ENCODE data around the gene RGS11. TPM values are rescaled to one million over a fixed set of nuclear protein-coding genes. Genes with fewer than 3 reads are reported as not detected.

The RGS11 gene
- total and polyA plus RNA-seq, 10 donors: 0.79 to 5.4 (median 2.2) TPM

DNA sequence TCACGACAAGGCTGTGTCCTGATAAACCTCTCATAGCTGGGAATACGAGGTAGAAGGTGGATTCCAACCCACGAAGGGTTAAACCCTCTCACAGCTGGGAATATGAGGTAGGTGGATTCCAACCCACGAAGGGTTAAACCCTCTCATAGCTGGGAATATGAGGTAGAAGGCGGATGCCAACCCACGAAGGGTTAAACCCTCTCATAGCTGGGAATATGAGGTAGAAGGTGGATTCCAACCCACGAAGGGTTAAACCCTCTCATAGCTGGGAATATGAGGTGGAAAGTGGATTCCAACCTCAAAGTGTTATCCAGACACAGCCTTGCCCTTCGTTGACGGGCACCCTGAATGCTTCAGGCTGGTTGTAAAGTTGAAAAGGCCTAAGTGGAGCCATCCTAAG is 45.8 kb upstream of the RGS11 start:
- DNase-seq: no peak
- intact Hi-C loops (cut with DNase I; ENCODE audit: low total_unique reads): no loop called here
- TF ChIP-seq POLR2AphosphoS5 (IDR thresholded peaks at IDR 0.05): no peak
- no peak for TF ChIP-seq POLR2A (IDR thresholded peaks at IDR 0.05)
- no peak for TF ChIP-seq CTCF (IDR thresholded peaks at IDR 0.05 in 8 of 11, conservative IDR thresholded peaks at IDR 0.05 in 3 of 11)
- peak overlapping the region in 2 of 8 donors; percentile 5 to 37 for H3K27ac ChIP-seq
- H3K36me3 ChIP-seq: peaks cover 0 to 32% (median 12%) of the 10 kb centered on the region in 6 donors
- 80 to 90% (median 84%) methylated on average over 9 of the region's 9 CpGs for WGBS, 5 donors
- no peaks in the 10 kb centered on the region for H3K9me3 ChIP-seq
- H3K4me3 ChIP-seq: no peak overlapping the region
- no peaks in the 10 kb centered on the region for H3K27me3 ChIP-seq (replicated peaks in 1 of 7)
- peaks cover 8 to 83% (median 32%) of the 10 kb centered on the region in 6 donors for H3K4me1 ChIP-seq

- Histone ChIP-seq H3K9me3 (no peaks in the 10 kb centered on the region), H3K27me3 (replicated peaks in 1 of 7) (no peaks in the 10 kb centered on the region), H3K27ac (no peak overlapping the region), H3K36me3 (peaks cover 0 to 32% (median 12%) of the 10 kb centered on the region in 6 donors), H3K4me1 (peaks cover under 1 to 76% (median 22%) of the 10 kb centered on the region in 6 donors), H3K4me3 (no peak overlapping the region)
- 90 to 96% (median 92%) methylated on average over 5 of the region's 5 CpGs for WGBS, 5 donors
- intact Hi-C loops (cut with DNase I; ENCODE audit: low total_unique reads): no loop called here
- no peak for DNase-seq
- TF ChIP-seq CTCF (IDR thresholded peaks at IDR 0.05 in 8 of 11, conservative IDR thresholded peaks at IDR 0.05 in 3 of 11) (no peak), POLR2AphosphoS5 (IDR thresholded peaks at IDR 0.05) (no peak), POLR2A (IDR thresholded peaks at IDR 0.05) (no peak)
Measured at GRCh38 chr16:320206-320605, 44.5 kb upstream of the RGS11 start.

GRCh38 chr16:318628-319027 is 42.9 kb upstream of the RGS11 start:
- H3K9me3 ChIP-seq: no peaks in the 10 kb centered on the region
- no peak for DNase-seq
- H3K27me3 ChIP-seq (replicated peaks in 1 of 7): no peaks in the 10 kb centered on the region
- WGBS, 5 donors: 90 to 95% (median 95%) methylated on average over 20 to 22 of the region's 22 CpGs
- peaks cover 0 to 46% (median 23%) of the 10 kb centered on the region in 6 donors for H3K36me3 ChIP-seq
- no peak overlapping the region for H3K27ac ChIP-seq
- H3K4me1 ChIP-seq: peaks cover 0 to 71% (median 6%) of the 10 kb centered on the region in 6 donors
- no peak overlapping the region for H3K4me3 ChIP-seq
- intact Hi-C loops (cut with DNase I; ENCODE audit: low total_unique reads): no loop called here
- TF ChIP-seq CTCF (IDR thresholded peaks at IDR 0.05 in 8 of 11, conservative IDR thresholded peaks at IDR 0.05 in 3 of 11) (no peak), POLR2AphosphoS5 (IDR thresholded peaks at IDR 0.05) (peak in 1 of 3 donors; percentile 38), POLR2A (IDR thresholded peaks at IDR 0.05) (no peak)

- no peaks in the 10 kb centered on the region for H3K27me3 ChIP-seq (replicated peaks in 1 of 7)
- peaks cover 0 to 63% (median 5%) of the 10 kb centered on the region in 6 donors for H3K4me1 ChIP-seq
- peaks cover 0 to 56% (median 34%) of the 10 kb centered on the region in 6 donors for H3K36me3 ChIP-seq
- no peak for DNase-seq
- 88 to 96% (median 93%) methylated on average over 5 of the region's 5 CpGs for WGBS, 5 donors
- TF ChIP-seq CTCF (IDR thresholded peaks at IDR 0.05 in 8 of 11, conservative IDR thresholded peaks at IDR 0.05 in 3 of 11) (no peak), POLR2AphosphoS5 (IDR thresholded peaks at IDR 0.05) (no peak), POLR2A (IDR thresholded peaks at IDR 0.05) (no peak)
- no peak overlapping the region for H3K4me3 ChIP-seq
- H3K27ac ChIP-seq: no peak overlapping the region
- no peaks in the 10 kb centered on the region for H3K9me3 ChIP-seq
- intact Hi-C loops (cut with DNase I; ENCODE audit: low total_unique reads): no loop called here
Measured at GRCh38 chr16:317583-317982, 41.8 kb upstream of the RGS11 start.
